Gastrocnemius medialis (tissue), 4 donors: ENCODE results near the gene KRT3. TPM values are rescaled to one million over a fixed set of nuclear protein-coding genes. Genes with fewer than 3 reads are reported as not detected.

Experiments used
- ATAC-seq, 2 donors: fragments of 150-250 bp; one replicate each; pipeline ENCODE4 v1.9.1; 2016
- DNase-seq, 2 donors: peaks; one replicate each; pipeline ENCODE4 v3.0.0-alpha.2; 2019
- H3K27ac ChIP-seq, 4 donors: fragments of 200-600 bp; sonication (generic); 1 replicate in 1 of 4; 2 replicates in 3 of 4; pipeline ENCODE4 v1.5.1; 2016 to 2018; ENCODE audit warnings: mild to moderate bottlenecking in 2 of 4, moderate library complexity in 1 of 4
- H3K27me3 ChIP-seq, 3 donors: fragments of 200-600 bp; sonication (generic) in 2 of 3; 1 replicate in 1 of 3; 2 replicates in 2 of 3; pipeline versions ENCODE4 v1.5.1 to v1.6.0; 2016 to 2019; ENCODE audit warnings: mild to moderate bottlenecking in 1 of 3, moderate library complexity in 1 of 3
- H3K36me3 ChIP-seq, 2 donors: fragments of 200-600 bp; sonication (generic) in 1 of 2; one replicate each; pipeline ENCODE4 v1.5.1; 2017 to 2018
- H3K4me1 ChIP-seq, 2 donors: fragments of 200-600 bp; sonication (generic) in 1 of 2; one replicate each; pipeline ENCODE4 v1.5.1; 2016 to 2017; ENCODE audit warnings: mild to moderate bottlenecking in 2 of 2
- H3K4me3 ChIP-seq, 4 donors: fragments of 200-600 bp; sonication (generic) in 3 of 4; 1 replicate in 1 of 4; 2 replicates in 3 of 4; pipeline ENCODE4 v1.5.1; 2016 to 2019; ENCODE audit warnings: mild to moderate bottlenecking in 2 of 4
- H3K9me3 ChIP-seq, 3 donors: fragments of 200-600 bp; sonication (generic) in 2 of 3; 1 replicate in 1 of 3; 2 replicates in 2 of 3; pipeline ENCODE4 v1.5.1; 2016 to 2019
- CTCF ChIP-seq, 5 experiments: fragments of 450-650 bp in 3 of 5; fragments of 200-600 bp in 2 of 5; sonication (generic) in 2 of 5; IDR thresholded peaks in 4 of 5; conservative IDR thresholded peaks in 1 of 5; 1 replicate in 4 of 5; 2 replicates in 1 of 5; pipeline ENCODE4 v1.5.1; 2016 to 2019; ENCODE audit warnings: antibody characterized with exemption in 5 of 5, mild to moderate bottlenecking in 3 of 5, moderate library complexity in 3 of 5
- POLR2A ChIP-seq, 2 donors: fragments of 450-650 bp; IDR thresholded peaks; one replicate each; pipeline ENCODE4 v1.6.1; 2017; ENCODE audit warnings: antibody characterized with exemption in 2 of 2, mild to moderate bottlenecking in 2 of 2, moderate library complexity in 2 of 2
- in situ Hi-C, 4 donors: fragments of 200-750 bp; cut with MboI; loops; one replicate each; pipeline versions ENCODE4 v1.15.0 to v1.8.0; 2017; ENCODE audit warnings: low sequenced_read_pairs in 4 of 4
- intact Hi-C: fragments of 100-400 bp; cut with DNase I; formaldehyde crosslinking; loops from one replicate; pipeline ENCODE4 v1.15.1; 2023; ENCODE audit warnings: low total_unique reads
- total RNA-seq, 4 donors: library from RNA; depleted of rRNA; stranded (reverse); fragments of >200 nt; gene quantifications; one replicate each; pipeline versions ENCODE4 v1.1.0 to v1.2.3, GENCODE V29; 2016

The KRT3 gene
- total RNA-seq, 4 donors from 2014 or later, result not detected

- intact Hi-C loops, result no loop called here
- Histone ChIP-seq H3K4me3 (no peak overlapping the region), H3K36me3 (no peaks in the 10 kb centered on the region), H3K27ac (no peak overlapping the region), H3K9me3 (no peaks in the 10 kb centered on the region), H3K27me3 (peaks cover 0 to 4% (median 0%) of the 10 kb centered on the region in 3 donors), H3K4me1 (no peaks in the 10 kb centered on the region)
- ATAC-seq, result no peak
- TF ChIP-seq POLR2A (IDR thresholded peaks at IDR 0.05), result no peak
- no peak for TF ChIP-seq CTCF (IDR thresholded peaks at IDR 0.05 in 4 of 5, conservative IDR thresholded peaks at IDR 0.05 in 1 of 5)
- in situ Hi-C loops, result no loop called here
- DNase-seq, result no peak
Measured at GRCh38 chr12:52757449-52758176, 38.3 kb downstream of the KRT3 start.

GRCh38 chr12:52756281-52756960 lies 39.5 kb downstream of the KRT3 start:
- peaks cover 0 to 4% (median 0%) of the 10 kb centered on the region in 3 donors for H3K27me3 ChIP-seq
- DNase-seq (no peak), ATAC-seq (no peak)
- in situ Hi-C loops, result no loop called here
- no peak for TF ChIP-seq POLR2A (IDR thresholded peaks at IDR 0.05)
- no peak overlapping the region for H3K4me3 ChIP-seq
- H3K9me3 ChIP-seq, result no peaks in the 10 kb centered on the region
- H3K4me1 ChIP-seq, result no peaks in the 10 kb centered on the region
- intact Hi-C loops, result no loop called here
- no peak overlapping the region for H3K27ac ChIP-seq
- H3K36me3 ChIP-seq, result no peaks in the 10 kb centered on the region

- ATAC-seq, result no peak
Measured at GRCh38 chr12:52755533-52755932, 40.4 kb downstream of the KRT3 start.

GRCh38 chr12:52754135-52754534 lies 41.8 kb downstream of the KRT3 start:
- no peaks in the 10 kb centered on the region for H3K9me3 ChIP-seq
- intact Hi-C loops (no loop called here), in situ Hi-C loops (no loop called here)
- TF ChIP-seq POLR2A (IDR thresholded peaks at IDR 0.05) (no peak), CTCF (IDR thresholded peaks at IDR 0.05 in 4 of 5, conservative IDR thresholded peaks at IDR 0.05 in 1 of 5) (no peak)
- H3K4me1 ChIP-seq, result no peaks in the 10 kb centered on the region
- ATAC-seq (no peak), DNase-seq (no peak)
- H3K36me3 ChIP-seq, result no peaks in the 10 kb centered on the region
- H3K27me3 ChIP-seq, result no peaks in the 10 kb centered on the region
- H3K4me3 ChIP-seq, result no peak overlapping the region
- no peak overlapping the region for H3K27ac ChIP-seq

More at GRCh38 chr12:52755533-52755932, 40.4 kb downstream of the KRT3 start:
- intact Hi-C loops, result no loop called here
- peaks cover 0 to under 1% (median 0%) of the 10 kb centered on the region in 3 donors for H3K27me3 ChIP-seq
- in situ Hi-C loops, result no loop called here
- H3K36me3 ChIP-seq, result no peaks in the 10 kb centered on the region
- H3K4me1 ChIP-seq, result no peaks in the 10 kb centered on the region
- TF ChIP-seq CTCF (IDR thresholded peaks at IDR 0.05 in 4 of 5, conservative IDR thresholded peaks at IDR 0.05 in 1 of 5) (no peak), POLR2A (IDR thresholded peaks at IDR 0.05) (no peak)
- no peak overlapping the region for H3K4me3 ChIP-seq
- no peak for DNase-seq
- H3K27ac ChIP-seq, result no peak overlapping the region
- H3K9me3 ChIP-seq, result no peaks in the 10 kb centered on the region

- Histone ChIP-seq H3K4me3 (no peak overlapping the region), H3K9me3 (no peaks in the 10 kb centered on the region), H3K27ac (no peak overlapping the region), H3K36me3 (no peaks in the 10 kb centered on the region), H3K27me3 (no peaks in the 10 kb centered on the region), H3K4me1 (no peaks in the 10 kb centered on the region)
- in situ Hi-C loops, result no loop called here
- no peak for DNase-seq
- ATAC-seq, result no peak
- intact Hi-C loops, result no loop called here
- TF ChIP-seq POLR2A (IDR thresholded peaks at IDR 0.05), result no peak
- TF ChIP-seq CTCF (IDR thresholded peaks at IDR 0.05 in 4 of 5, conservative IDR thresholded peaks at IDR 0.05 in 1 of 5), result no peak
Measured at GRCh38 chr12:52753283-52753682, 42.6 kb downstream of the KRT3 start.
